ENCODE results near the gene ADAR.

The ADAR gene

GRCh38 chr1:154619181-154619948 lies 11.4 kb upstream of the ADAR start:
- no peak for DNase-seq (ENCODE audit: low read depth in 4 of 4, low spot score in 1 of 4)

- no peak for DNase-seq (ENCODE audit: low read depth in 4 of 4, low spot score in 1 of 4)
Measured at GRCh38 chr1:154616659-154617345, 8.8 kb upstream of the ADAR start.

GRCh38 chr1:154615411-154615810 lies 7.4 kb upstream of the ADAR start:
- no peak for DNase-seq (ENCODE audit: low read depth in 4 of 4, low spot score in 1 of 4)

GRCh38 chr1:154614901-154615300 lies 6.9 kb upstream of the ADAR start:
- no peak for DNase-seq (ENCODE audit: low read depth in 4 of 4, low spot score in 1 of 4)

- no peak for DNase-seq (ENCODE audit: low read depth in 4 of 4, low spot score in 1 of 4)
Measured at GRCh38 chr1:154614247-154614646, 6.3 kb upstream of the ADAR start.

- no peak for DNase-seq (ENCODE audit: low read depth in 4 of 4, low spot score in 1 of 4)
Measured at GRCh38 chr1:154611150-154611862, 3.3 kb upstream of the ADAR start.

- DNase-seq (ENCODE audit: low read depth in 4 of 4, low spot score in 1 of 4): peak in 2 of 4 experiments; percentile 39 to 44
Measured at GRCh38 chr1:154609398-154610380, 1.7 kb upstream of the ADAR start.

- DNase-seq (ENCODE audit: low read depth in 4 of 4, low spot score in 1 of 4): no peak
Measured at GRCh38 chr1:154608397-154609270, 648 bp upstream of the ADAR start.

- no peak for DNase-seq (ENCODE audit: low read depth in 4 of 4, low spot score in 1 of 4)
Measured at GRCh38 chr1:154607106-154607608, 829 bp downstream of the ADAR start.

GRCh38 chr1:154605534-154605933 lies 2.5 kb downstream of the ADAR start:
- no peak for DNase-seq (ENCODE audit: low read depth in 4 of 4, low spot score in 1 of 4)

- DNase-seq (ENCODE audit: low read depth in 4 of 4, low spot score in 1 of 4): no peak
Measured at GRCh38 chr1:154603317-154603716, 4.7 kb downstream of the ADAR start.

- no peak for DNase-seq (ENCODE audit: low read depth in 4 of 4, low spot score in 1 of 4)
Measured at GRCh38 chr1:154599658-154600057, 8.3 kb downstream of the ADAR start.

- DNase-seq (ENCODE audit: low read depth in 4 of 4, low spot score in 1 of 4): no peak
Measured at GRCh38 chr1:154598871-154599635, 8.9 kb downstream of the ADAR start.

GRCh38 chr1:154595621-154596020 lies 12.4 kb downstream of the ADAR start:
- DNase-seq (ENCODE audit: low read depth in 4 of 4, low spot score in 1 of 4): no peak

GRCh38 chr1:154594811-154595210 lies 13.2 kb downstream of the ADAR start:
- no peak for DNase-seq (ENCODE audit: low read depth in 4 of 4, low spot score in 1 of 4)

- DNase-seq (ENCODE audit: low read depth in 4 of 4, low spot score in 1 of 4): no peak
Measured at GRCh38 chr1:154593390-154593789, 14.6 kb downstream of the ADAR start.

GRCh38 chr1:154591206-154591605 lies 16.8 kb downstream of the ADAR start:
- no peak for DNase-seq (ENCODE audit: low read depth in 4 of 4, low spot score in 1 of 4)

GRCh38 chr1:154590756-154591155 lies 17.2 kb downstream of the ADAR start:
- DNase-seq (ENCODE audit: low read depth in 4 of 4, low spot score in 1 of 4): no peak

GRCh38 chr1:154589780-154590179 lies 18.2 kb downstream of the ADAR start:
- no peak for DNase-seq (ENCODE audit: low read depth in 4 of 4, low spot score in 1 of 4)

All from stimulated activated CD4-positive, alpha-beta T cell treated with anti-CD3 and anti-CD28 coated beads, Interleukin-1b, Interleukin-23, amount 100 ng/mL, for 24 hours (primary cell).